H54 (cell line): Measurements from ENCODE around the gene DDX1.

Source experiments
- DNase-seq: peaks from one replicate; pipeline ENCODE4 v3.0.0; 2011; ENCODE audit warnings: low spot score, mixed read lengths; ENCODE audit not compliant: insufficient read length
- FAIRE-seq: peaks from 3 replicates; lab custom pipeline; 2011; peaks lifted over from hg19 to GRCh38; lab: Jason Lieb, UNC
- POLR2A ChIP-seq: IDR thresholded peaks from 2 replicates; pipeline ENCODE4 v1.6.1; 2011; ENCODE audit warnings: low read depth, mild to moderate bottlenecking, low read length

Gene DDX1

DNA sequence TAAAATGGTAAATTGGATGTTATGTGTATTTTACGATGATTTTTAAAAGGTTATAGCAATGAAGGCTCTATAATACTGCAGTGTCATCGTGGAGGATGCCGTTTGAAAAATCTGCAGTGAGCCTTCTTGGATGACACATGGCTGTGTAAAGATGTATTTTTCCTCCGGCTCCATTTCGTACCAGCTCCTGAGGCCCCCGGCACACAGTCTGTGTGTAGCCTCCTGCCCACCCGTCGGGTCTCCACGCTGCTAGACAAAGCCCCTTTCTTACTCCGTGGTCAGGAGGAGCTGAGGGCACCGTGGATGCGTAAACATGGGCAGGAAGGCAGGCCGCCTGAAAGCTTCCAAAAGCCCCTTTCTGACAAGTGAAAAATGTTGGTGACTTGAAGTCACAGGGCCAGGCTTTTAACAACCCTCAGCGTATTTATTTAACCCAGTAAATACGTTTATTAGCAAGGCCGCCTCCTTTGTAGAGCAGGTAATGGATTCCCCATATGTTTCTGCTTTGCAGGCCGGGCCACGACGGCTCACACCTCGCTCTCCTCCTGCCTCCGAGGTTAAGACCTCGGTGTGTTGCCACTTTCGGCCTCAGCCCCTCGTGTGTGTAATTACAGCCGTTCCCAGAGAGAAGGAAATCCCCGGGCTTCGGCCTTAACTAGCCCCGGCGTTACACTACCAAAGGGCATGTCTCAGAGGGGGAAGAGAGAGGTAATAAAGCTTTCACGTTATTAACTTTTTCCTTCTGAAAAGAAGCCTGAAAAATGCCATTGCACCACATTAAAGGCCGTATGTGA lies 72.8 kb downstream of the DDX1 start:
- TF ChIP-seq POLR2A = no peak
- DNase-seq = no peak
- no peak for FAIRE-seq

DNA sequence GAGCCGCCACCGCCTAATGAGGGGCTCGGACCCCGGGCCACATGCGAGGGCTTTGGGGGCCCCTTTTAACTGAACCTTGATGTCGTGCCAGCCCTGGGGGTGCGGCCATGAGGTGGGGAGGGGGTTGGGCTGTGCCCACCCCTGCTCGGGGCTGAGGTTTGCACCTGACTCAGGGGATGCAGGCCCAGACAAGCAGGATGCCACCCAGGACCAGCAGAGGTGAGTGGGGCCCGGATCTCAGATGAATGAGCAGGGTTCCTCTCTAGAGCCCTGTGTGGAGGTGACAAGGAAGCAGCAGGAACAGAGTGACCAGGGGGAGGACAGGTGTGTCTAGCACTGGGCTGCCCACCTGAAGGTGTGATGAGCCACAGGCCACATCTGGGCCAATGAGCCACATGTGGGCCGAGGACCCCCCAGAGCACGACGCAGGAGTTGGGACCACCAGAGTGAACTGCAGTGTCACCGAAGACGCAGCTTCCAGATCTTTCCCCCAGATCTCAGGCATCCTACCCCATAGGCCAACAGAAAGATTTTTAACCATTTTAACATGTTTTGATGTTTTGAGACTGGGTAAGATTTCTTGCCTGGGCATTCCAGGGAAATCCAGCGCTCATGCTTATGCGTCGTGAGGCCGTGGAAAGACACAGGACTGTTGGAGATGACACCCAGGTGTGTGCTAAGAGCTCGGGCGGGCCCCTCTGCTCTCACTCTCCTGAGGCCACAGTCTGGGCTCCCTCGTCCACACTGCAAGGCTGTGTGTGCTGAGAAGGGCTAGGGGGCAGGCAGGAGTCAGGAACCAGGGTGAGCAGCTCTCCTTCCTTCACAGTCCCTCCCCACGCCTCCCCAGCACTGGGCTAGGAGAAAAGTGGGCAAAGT lies 73.6 kb downstream of the DDX1 start:
- TF ChIP-seq POLR2A = no peak
- DNase-seq (no peak), FAIRE-seq (no peak)

DNA sequence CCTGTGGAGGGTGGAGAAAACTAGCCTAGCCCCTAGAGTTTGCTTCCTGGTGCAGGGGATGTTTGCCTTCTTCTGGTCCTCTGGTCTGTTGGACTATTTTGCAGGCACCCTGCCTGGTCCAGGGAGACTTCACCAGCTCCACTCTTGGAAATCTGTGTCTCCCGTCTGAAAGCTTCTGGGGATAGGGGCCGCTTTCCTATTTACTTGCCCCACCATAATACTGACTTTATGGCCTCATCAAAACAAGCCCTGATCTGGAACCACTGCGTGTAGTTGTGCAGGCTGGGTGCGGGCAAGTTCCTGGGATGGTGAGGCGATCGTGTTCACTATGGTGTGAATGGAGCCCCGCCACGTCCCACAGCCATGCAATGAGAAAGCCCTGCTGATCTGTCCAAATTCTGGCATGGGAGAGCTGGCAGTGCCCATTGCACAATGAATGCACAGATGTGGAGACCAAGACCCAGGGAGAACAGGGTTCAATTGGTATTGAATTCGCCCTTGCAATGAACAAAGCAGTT lies 74.3 kb downstream of the DDX1 start:
- DNase-seq = no peak
- FAIRE-seq = no peak
- TF ChIP-seq POLR2A = no peak

DNA sequence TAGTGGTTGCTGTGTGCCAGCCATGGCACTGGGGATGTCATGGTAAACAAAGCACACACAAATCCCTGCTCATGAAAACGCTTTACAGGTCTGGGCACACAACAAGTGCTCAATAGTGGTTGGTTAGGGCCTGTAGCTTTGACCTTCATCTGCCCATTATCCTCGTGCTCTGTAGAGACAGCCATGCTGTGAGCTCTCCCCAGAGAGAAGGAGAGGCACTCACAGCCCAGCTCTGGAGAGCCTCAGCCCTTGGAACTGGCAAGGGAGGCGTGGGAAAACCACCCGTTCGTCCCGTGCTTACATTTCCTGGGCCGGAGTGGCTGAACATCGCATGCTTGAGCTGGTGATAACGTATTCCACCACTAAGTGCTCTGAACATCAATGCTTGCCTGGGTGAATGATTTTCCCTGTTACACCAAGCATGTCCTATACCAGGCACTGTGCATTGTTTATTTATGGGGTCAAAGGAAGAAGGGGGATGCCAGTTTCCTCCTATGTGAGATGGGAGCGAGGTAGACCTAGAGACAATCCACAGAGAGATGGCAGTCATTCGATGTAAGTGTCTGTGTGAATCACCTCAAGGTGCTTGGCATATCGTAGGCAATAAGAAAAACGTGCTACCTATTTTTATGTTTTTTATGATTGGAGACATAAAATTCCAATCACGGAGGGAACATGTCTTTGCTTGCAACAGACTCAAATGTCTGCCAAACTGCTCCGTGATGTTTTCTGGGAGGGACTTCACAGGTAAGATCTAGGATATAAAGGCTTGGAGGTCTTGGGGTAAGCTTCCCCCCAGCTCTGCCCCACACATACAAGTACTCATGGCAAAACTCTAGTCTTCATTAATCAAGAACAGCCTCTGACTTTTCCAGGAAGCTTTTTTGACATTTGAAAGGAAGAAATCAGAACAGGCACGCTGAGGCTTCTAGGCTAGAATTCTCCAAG lies 75.5 kb downstream of the DDX1 start:
- DNase-seq (no peak), FAIRE-seq (no peak)
- TF ChIP-seq POLR2A = no peak

DNA sequence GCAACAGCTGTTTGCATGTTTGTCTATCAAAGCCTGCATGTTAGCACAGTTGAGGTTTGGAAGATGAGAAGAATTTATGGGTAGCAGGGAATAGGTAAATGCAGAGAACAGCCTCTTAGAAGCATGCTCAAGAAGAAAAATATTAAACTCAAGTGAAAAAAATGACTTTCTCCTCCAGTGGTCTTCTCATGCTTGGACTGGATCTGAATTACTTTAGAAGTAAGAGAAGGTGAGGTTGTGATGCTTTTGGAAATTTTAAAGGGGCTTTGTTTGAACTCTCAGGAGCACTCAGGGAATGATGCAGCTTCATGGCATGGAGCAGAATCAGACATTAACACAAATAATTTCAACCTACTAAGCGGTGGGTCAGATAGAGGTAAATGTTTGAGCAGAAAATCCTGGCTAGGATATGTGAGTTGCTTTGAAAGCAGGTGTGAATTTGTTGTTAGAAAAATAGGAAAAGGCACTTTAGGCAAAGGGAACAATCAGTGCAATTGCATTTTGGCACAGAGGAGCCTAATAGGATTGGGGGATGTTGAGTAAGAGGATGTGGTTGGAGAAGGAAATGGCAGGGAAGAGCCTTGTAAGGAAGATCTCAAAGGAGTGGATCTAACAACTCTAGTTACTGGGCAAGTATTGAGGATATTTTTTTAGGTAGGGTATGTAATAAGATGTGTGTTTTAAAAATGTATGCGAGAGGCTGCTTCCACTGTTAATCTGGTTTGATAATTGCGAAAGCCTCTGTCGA lies 76.3 kb downstream of the DDX1 start:
- no peak for FAIRE-seq
- no peak for DNase-seq
- no peak for TF ChIP-seq POLR2A

DNA sequence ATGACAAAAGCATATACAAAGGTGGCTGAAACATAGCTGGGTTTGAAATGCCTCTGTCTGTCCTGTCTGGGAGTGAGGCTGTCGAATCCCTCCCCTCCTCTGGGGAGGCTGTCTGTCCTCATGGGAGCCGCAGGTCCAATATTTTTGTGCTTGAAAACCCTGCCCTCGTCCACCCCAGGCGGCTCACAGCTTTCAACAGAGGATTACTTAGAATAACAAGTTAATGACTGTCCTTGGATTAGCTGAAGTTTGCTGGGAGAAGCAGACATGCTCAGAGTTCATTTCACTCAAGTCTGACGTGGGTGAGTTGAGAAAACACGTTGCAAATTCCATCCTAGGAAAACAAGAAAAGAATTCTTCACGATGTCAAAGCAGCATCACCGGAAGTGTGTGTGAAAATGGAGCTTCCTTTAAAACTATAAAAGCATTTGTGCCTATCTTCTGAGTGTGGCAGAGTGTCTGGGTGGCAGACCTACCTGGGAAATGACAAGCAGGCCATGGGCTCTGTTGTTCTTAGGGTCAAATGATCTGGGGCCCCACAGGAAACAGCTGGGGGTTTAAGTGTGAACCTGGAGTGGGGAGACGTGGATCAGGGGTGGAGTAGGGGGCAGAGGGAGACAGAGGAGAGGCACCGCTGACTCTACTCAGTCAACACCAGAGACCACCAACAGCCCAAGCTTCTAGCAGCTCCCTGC lies 77.1 kb downstream of the DDX1 start:
- no peak for TF ChIP-seq POLR2A
- no peak for DNase-seq
- FAIRE-seq = no peak

DNA sequence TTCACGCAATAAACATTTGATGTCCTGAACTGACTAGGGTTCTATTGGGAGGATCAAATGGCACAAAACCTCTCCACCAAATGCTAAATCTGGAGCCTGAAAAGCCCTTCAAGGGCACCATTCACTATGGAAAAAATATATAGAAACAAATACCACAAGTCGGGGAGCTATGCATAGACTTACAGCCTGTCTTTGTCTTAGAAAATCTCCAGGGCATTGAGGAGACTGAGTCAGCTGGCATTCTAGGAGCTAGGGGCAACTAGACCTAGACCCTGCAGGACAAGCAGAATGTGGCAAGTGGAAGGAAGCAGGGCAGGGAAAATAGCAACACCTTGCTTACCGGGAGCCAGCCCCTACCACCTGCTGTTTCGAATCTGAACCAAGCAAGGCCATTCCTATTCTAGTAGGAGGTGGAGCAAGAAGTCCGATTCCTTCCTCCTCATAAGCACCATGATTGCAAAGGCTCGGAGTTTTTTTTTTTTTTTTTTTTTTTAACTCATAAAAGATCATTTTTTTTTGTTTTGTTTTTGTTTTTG lies 77.8 kb downstream of the DDX1 start:
- TF ChIP-seq POLR2A = no peak
- FAIRE-seq (no peak), DNase-seq (no peak)

DNA sequence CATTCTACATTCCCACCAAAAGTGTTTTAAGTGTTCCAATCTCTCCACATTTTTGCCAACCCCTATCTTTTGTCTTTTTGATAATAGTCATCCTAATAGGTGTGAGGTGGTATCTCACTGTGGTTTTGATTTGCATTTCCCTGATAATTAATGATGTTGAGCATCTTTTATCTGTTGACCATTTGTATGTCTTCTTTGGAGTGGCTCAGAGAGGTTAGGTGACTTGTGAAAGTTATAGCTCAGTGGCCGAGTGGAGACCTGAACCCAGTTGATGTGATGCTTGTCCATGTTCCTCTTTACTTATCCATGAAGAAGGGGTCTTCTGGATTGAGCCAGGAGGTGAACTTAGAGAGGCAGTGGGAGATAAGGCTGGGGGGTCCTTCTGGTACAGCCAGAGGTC lies 78.8 kb downstream of the DDX1 start:
- no peak for TF ChIP-seq POLR2A
- FAIRE-seq (no peak), DNase-seq (no peak)

DNA sequence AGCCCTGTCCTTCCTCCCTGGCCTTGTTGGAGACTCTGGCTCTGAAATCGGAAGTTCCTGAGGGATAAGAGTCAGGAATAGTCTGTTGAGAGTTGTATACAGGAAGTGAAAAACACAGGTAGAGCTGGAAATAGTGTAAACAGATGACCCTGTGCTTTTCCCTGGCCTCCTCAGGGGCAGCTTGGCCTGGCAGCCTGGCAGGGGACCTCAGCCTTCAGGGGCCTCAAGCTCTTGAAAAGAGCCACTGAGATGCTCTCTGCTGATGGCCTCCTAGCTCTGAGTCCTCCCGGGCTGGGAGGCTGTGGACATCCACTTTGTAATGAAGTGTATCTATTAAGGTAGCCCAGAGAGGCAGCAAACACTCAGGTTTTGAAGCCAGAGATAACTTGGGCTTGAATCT lies 79.3 kb downstream of the DDX1 start:
- DNase-seq (no peak), FAIRE-seq (no peak)
- TF ChIP-seq POLR2A = no peak

DNA sequence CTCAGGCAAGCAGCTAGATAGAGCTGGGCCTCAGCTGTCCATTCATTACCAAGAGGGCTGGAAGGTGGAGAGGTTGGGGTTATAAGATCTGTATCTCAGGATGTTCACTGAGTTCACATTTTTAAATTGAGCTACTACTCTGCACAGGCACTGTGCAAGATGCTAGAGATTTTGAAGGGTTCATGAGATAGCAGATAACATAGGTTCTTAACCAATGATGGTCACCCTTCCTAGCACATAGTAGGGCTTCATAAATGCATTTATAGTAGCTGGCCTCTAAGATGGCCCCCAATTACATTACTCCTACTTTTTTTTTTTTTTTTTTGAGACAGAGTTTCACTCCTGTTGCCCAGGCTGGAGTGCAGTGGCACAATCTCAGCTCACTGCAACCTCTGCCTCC lies 79.7 kb downstream of the DDX1 start:
- no peak for TF ChIP-seq POLR2A
- DNase-seq = no peak
- FAIRE-seq = no peak

DNA sequence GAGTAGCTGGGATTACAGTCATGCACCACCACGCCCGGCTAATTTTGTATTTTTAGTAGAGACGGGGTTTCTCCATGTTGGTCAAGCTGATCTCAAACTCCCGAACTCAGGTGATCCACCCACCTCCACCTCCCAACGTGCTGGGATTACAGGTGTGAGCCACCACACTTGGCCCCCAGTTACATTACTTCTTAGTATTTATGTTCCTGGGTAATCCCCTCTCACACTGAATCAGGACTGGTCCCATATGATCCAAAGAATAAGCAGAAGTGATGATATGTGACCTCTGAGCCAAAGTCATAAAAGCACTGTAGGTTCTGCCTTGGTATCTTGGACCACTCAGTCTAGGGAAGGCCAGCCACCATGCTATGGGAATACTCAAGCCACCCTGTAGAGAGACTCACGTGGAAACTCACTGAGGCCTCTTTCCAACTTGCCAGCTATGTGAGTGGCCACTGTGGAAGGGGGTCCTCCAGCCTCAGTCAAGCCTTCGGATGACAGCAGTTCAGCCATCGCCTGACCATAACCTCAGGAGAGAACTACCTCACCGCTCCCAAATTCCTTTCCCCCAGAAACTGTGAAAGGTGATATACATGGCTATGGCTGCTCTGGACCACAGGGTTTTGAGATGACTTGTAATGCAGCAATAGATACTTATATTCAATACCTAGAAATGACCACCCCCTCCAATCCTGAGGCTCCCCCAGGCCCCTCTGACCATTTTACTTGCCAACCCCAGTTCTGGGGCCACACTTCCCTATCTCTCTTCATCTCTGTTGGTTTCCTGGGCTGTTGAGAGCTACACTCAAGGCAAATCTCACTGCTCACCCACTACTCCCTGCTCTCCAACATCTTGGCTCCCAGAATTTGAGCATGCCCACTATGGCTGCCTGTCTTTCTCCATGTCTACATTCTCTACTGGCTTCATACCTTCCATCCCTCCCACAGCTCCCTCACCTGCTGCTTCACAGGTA lies 80.5 kb downstream of the DDX1 start:
- no peak for TF ChIP-seq POLR2A
- FAIRE-seq = no peak
- DNase-seq = no peak
